H1 (cell line): ENCODE measurements around the gene IFT27. TPM values are rescaled to one million over a fixed set of nuclear protein-coding genes. Genes with fewer than 3 reads are reported as not detected.

Source experiments
- TAF1 ChIP-seq: IDR thresholded peaks from 2 replicates; pipeline ENCODE4 v1.6.1; 2011; ENCODE audit warnings: mild to moderate bottlenecking, low read depth, low read length
- polyA plus RNA-seq, 7 experiments: library from polyadenylated mRNA; depleted of rRNA in 3 of 7; stranded (reverse) in 5 of 7; unstranded in 2 of 7; fragments of >200 nt in 5 of 7; fragments of 200-250 nt in 2 of 7; gene quantifications; 1 replicate in 5 of 7; 2 replicates in 1 of 7; 4 replicates in 1 of 7; pipeline versions ENCODE4 v1.2.1 to v1.2.3, GENCODE V29; 2011 to 2013; ENCODE audit warnings: missing spikeins in 2 of 7, mixed read lengths in 2 of 7
- total RNA-seq: library from RNA; stranded (reverse); fragmentation: NEBNext Ultra II Directional; extraction: Animal tissue kit (Norgen Biotek cat#: 25700); gene quantifications from 2 replicates; pipeline ENCODE4 v1.2.1, GENCODE V29; 2021

The IFT27 gene
- total and polyA plus RNA-seq, 2 of the 8 experiments (the other 6 are each of a cell fraction or from before 2014, with no cell fraction given), result 36.4 to 46.2 TPM

DNA sequence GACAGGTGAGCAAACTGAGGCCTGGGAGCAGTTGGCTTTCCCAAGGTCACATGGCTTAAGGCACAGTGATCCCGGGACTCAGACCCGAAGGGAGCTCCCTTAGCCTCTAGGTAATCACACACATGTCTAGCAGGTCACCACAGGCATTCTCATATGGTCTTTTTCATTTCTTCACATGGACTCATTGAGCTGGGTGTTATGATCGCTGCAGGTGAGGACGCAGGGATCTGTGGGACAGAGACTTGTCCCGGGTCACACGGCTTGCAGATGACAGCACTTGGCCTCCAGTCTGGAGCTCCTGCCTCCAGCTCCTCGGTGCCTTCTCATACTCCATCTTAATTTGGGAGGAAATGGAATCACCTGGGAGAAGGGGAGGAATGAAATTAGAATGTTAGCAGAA is 48.8 kb downstream of the IFT27 start (continued):
- no peak for TF ChIP-seq TAF1
